ENCODE data around the gene TANGO2. TPM values are rescaled to one million over a fixed set of nuclear protein-coding genes. Genes with fewer than 3 reads are reported as not detected.

Gene TANGO2
- total RNA-seq, 4 donors from 2014 or later = 24.3 to 46.7 (median 37.5) TPM

- no peak for TF ChIP-seq CTCF (IDR thresholded peaks at IDR 0.05; ENCODE audit: low read depth)
Measured at GRCh38 chr22:20017622-20017958, 3.3 kb upstream of the TANGO2 start.

GRCh38 chr22:20018001-20018400 is 2.9 kb upstream of the TANGO2 start:
- no peak for TF ChIP-seq CTCF (IDR thresholded peaks at IDR 0.05; ENCODE audit: low read depth)

GRCh38 chr22:20019661-20020532 is 1.0 kb upstream of the TANGO2 start:
- TF ChIP-seq CTCF (IDR thresholded peaks at IDR 0.05; ENCODE audit: low read depth) = no peak

- TF ChIP-seq CTCF (IDR thresholded peaks at IDR 0.05; ENCODE audit: low read depth) = no peak
Measured at GRCh38 chr22:20021196-20022181, 579 bp downstream of the TANGO2 start.

- TF ChIP-seq CTCF (IDR thresholded peaks at IDR 0.05; ENCODE audit: low read depth) = no peak
Measured at GRCh38 chr22:20022231-20022977, 1.5 kb downstream of the TANGO2 start.

GRCh38 chr22:20022978-20023613 is 2.2 kb downstream of the TANGO2 start:
- no peak for TF ChIP-seq CTCF (IDR thresholded peaks at IDR 0.05; ENCODE audit: low read depth)
